GM23248 (cell line): Measurements from ENCODE around the gene LCNL1. TPM values are rescaled to one million over a fixed set of nuclear protein-coding genes. Genes with fewer than 3 reads are reported as not detected.

Experiments
- DNase-seq: peaks from one replicate; pipeline ENCODE4 v3.0.0-alpha.2; 2015
- H2AFZ ChIP-seq: fragments of 200-600 bp; sonication (generic); 2 replicates; pipeline ENCODE4 v1.6.1; 2016; ENCODE audit warnings: antibody characterized with exemption
- H3F3A ChIP-seq: fragments of 200-600 bp; sonication (generic); 2 replicates; pipeline ENCODE4 v1.6.1; 2016; ENCODE audit warnings: mild to moderate bottlenecking, antibody characterized with exemption, mixed run types; ENCODE audit not compliant: insufficient read depth
- H3K27ac ChIP-seq: fragments of 200-600 bp; sonication (generic); 2 replicates; pipeline ENCODE4 v1.5.1; 2016; ENCODE audit warnings: mild to moderate bottlenecking
- H3K27me3 ChIP-seq: fragments of 200-600 bp; sonication (generic); replicated peaks from 2 replicates; pipeline ENCODE4 v1.6.1; 2016; ENCODE audit warnings: mild to moderate bottlenecking; ENCODE audit not compliant: insufficient read depth
- H3K36me3 ChIP-seq: fragments of 200-600 bp; sonication (generic); 2 replicates; pipeline ENCODE4 v1.6.1; 2016; ENCODE audit warnings: low read depth, mild to moderate bottlenecking
- H3K4me1 ChIP-seq: fragments of 200-600 bp; sonication (generic); 2 replicates; pipeline ENCODE4 v1.6.1; 2016; ENCODE audit warnings: mild to moderate bottlenecking; ENCODE audit not compliant: insufficient read depth
- H3K4me2 ChIP-seq: fragments of 200-600 bp; sonication (generic); one replicate; pipeline ENCODE4 v1.6.1; 2016; ENCODE audit warnings: mild to moderate bottlenecking; ENCODE audit not compliant: unreplicated experiment
- H3K4me3 ChIP-seq: fragments of 200-600 bp; sonication (generic); 2 replicates; pipeline ENCODE4 v1.5.1; 2016; ENCODE audit warnings: mild to moderate bottlenecking
- H3K79me2 ChIP-seq: fragments of 200-600 bp; sonication (generic); 2 replicates; pipeline ENCODE4 v1.6.1; 2016; ENCODE audit warnings: mild to moderate bottlenecking; ENCODE audit not compliant: insufficient read depth
- H3K9ac ChIP-seq: fragments of 200-600 bp; sonication (generic); 2 replicates; pipeline ENCODE4 v1.6.1; 2016; ENCODE audit warnings: mild to moderate bottlenecking
- H3K9me2 ChIP-seq: fragments of 200-600 bp; sonication (generic); 2 replicates; pipeline ENCODE4 v1.6.1; 2016; ENCODE audit warnings: mixed run types, mild to moderate bottlenecking, moderate library complexity; ENCODE audit not compliant: insufficient read depth
- H3K9me3 ChIP-seq: fragments of 200-600 bp; sonication (generic); one replicate; pipeline ENCODE4 v1.6.1; 2017; ENCODE audit warnings: low read depth
- H4K20me1 ChIP-seq: fragments of 200-600 bp; sonication (generic); 2 replicates; pipeline ENCODE4 v1.6.0; 2016; ENCODE audit not compliant: insufficient read depth
- EZH2 ChIP-seq: fragments of 200-600 bp; sonication (generic); IDR thresholded peaks from 2 replicates; pipeline ENCODE4 v1.6.1; 2018; ENCODE audit warnings: antibody characterized with exemption, mild to moderate bottlenecking; ENCODE audit not compliant: insufficient read depth, poor library complexity, severe bottlenecking
- EZH2phosphoT487 ChIP-seq: fragments of 200-600 bp; sonication (generic); IDR thresholded peaks from 2 replicates; pipeline ENCODE4 v1.6.1; 2018; ENCODE audit warnings: antibody characterized with exemption, moderate library complexity, mild to moderate bottlenecking, low read depth; ENCODE audit not compliant: insufficient read depth
- WGBS, 2 experiments: methylation state at CpG; one replicate each; pipeline ENCODE4 v1.1.6; 2015 to 2017; ENCODE audit warnings: low lambda C conversion rate in 2 of 2, low coverage in 1 of 2; ENCODE audit errors: missing lambda C conversion rate in 2 of 2; 5-methylcytosine and 5-hydroxymethylcytosine counted together
- in situ Hi-C: fragments of 300-500 bp; cut with MboI; formaldehyde crosslinking; loops from 2 replicates; pipeline ENCODE4 v1.15.0; 2020
- polyA plus RNA-seq: library from polyadenylated mRNA; unstranded; fragments of >200 nt; fragmentation: Nextera tagmentation; extraction: Ambion mirVana; gene quantifications from 2 replicates; pipeline ENCODE4 v1.2.1, GENCODE V29; 2016
- total RNA-seq: library from RNA; depleted of rRNA; stranded (reverse); fragments of >200 nt; shearing (Covaris generic); gene quantifications from 2 replicates; pipeline ENCODE4 v1.2.3, GENCODE V29; 2014

The LCNL1 gene
- total and polyA plus RNA-seq, 2 experiments from 2014 or later = not detected

DNA sequence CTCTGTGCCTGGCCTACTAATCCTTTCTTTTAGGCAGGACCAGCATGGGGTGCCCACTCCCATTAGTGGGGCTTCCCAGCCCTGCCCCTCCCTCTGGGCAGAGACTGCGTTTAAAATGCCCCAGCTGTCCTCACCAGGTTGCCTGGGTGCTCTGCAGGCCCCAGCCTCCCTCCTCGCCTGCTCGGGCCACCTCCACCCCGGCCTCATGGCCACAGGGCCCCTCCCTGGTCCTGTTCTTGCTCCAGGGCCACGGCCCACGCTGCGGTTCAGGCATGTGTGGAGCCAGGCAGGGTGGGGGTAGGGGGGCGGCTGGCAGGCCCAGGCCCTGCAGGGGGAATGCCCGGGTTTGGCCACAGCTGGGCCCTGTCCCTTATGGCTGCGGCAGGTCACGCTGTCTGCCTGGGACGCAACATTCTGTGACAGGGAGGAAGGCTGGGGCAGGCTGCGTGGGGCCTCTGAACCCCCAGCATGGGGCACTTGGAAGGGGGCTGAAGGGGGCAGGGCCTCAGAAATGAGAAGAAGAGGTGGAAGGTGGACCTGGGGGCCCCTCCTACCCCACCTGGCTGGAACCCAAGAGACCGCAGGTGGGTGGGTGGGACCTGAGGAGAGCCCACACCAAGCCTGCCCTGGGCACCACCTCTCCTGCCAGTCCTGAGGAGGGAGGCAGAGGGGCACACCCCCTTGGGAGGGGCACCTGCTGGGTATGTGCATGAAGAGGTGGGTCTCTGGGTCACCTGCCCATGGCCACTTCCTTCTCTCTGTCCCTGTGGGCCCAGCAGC, 31.1 kb upstream of the LCNL1 start, which contains the start of gene LCN12:
TSS of gene LCN12 (plus strand) at position 733 of the 780 bp plus-strand sequence. CDS start 55 bp downstream, outside the sequence.
- DNase-seq = no peak
- H4K20me1 ChIP-seq = no peaks in the 10 kb centered on the region
- in situ Hi-C loops = no loop called here
- no peaks in the 10 kb centered on the region for H3K79me2 ChIP-seq
- no peaks in the 10 kb centered on the region; the same call in 1 of the 2 replicates for H3K27me3 ChIP-seq
- H3K9me2 ChIP-seq = no peaks in the 10 kb centered on the region
- no peaks in the 10 kb centered on the region for H3K36me3 ChIP-seq
- H3K4me2 ChIP-seq = no peak within 1 kb of the TSS
- no peak for TF ChIP-seq EZH2
- TF ChIP-seq EZH2phosphoT487 = no peak
- H3K9ac ChIP-seq = no peak within 1 kb of the TSS
- WGBS, 2 experiments = 75% methylated on average over 8 to 14 of the region's 14 CpGs
- no peaks in the 10 kb centered on the region for H3K4me1 ChIP-seq
- H3K9me3 ChIP-seq = no peaks in the 10 kb centered on the region
- no peaks in the 10 kb centered on the region for H3F3A ChIP-seq
- H3K4me3 ChIP-seq = no peak within 1 kb of the TSS
- no peak within 1 kb of the TSS for H2AFZ ChIP-seq
- no peak within 1 kb of the TSS for H3K27ac ChIP-seq

DNA sequence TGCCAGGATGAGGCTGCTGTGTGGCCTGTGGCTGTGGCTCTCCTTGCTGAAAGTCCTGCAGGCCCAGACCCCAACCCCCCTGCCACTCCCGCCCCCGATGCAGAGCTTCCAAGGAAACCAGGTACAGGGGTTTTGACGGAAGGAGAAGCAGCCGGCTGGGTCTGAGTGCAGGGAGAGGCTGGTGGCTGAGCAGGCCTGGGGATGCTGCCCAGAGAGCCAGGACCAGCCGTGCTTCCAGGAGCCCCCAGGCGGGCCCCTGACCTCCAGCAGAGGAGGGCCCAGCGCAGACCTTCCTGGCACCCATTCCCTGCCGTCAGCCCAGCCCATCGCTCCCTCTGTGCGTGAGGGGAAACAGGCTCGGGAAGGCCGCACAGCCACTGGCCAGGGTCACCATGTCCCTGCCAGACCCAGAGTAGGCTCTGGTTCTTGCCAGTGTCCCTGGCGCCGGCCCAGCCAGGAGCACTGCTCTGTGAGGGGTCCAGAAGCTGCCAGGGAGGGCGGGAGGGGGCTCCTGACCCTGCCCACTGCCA, 30.4 kb upstream of the LCNL1 start:
- Histone ChIP-seq H3K9me2 (no peaks in the 10 kb centered on the region), H3K9me3 (no peaks in the 10 kb centered on the region), H4K20me1 (no peaks in the 10 kb centered on the region), H3K4me3 (no peak overlapping the region), H3K4me1 (no peaks in the 10 kb centered on the region), H3K36me3 (no peaks in the 10 kb centered on the region), H2AFZ (no peak overlapping the region), H3K27ac (no peak overlapping the region), H3K27me3 (no peaks in the 10 kb centered on the region; the same call in 1 of the 2 replicates), H3K79me2 (no peaks in the 10 kb centered on the region), H3K4me2 (no peak overlapping the region), H3K9ac (no peak overlapping the region), H3F3A (no peaks in the 10 kb centered on the region)
- in situ Hi-C loops = no loop called here
- no peak for TF ChIP-seq EZH2phosphoT487
- no peak for TF ChIP-seq EZH2
- 55 to 59% methylated on average over 12 to 15 of the region's 15 CpGs for WGBS, 2 experiments
- no peak for DNase-seq

DNA sequence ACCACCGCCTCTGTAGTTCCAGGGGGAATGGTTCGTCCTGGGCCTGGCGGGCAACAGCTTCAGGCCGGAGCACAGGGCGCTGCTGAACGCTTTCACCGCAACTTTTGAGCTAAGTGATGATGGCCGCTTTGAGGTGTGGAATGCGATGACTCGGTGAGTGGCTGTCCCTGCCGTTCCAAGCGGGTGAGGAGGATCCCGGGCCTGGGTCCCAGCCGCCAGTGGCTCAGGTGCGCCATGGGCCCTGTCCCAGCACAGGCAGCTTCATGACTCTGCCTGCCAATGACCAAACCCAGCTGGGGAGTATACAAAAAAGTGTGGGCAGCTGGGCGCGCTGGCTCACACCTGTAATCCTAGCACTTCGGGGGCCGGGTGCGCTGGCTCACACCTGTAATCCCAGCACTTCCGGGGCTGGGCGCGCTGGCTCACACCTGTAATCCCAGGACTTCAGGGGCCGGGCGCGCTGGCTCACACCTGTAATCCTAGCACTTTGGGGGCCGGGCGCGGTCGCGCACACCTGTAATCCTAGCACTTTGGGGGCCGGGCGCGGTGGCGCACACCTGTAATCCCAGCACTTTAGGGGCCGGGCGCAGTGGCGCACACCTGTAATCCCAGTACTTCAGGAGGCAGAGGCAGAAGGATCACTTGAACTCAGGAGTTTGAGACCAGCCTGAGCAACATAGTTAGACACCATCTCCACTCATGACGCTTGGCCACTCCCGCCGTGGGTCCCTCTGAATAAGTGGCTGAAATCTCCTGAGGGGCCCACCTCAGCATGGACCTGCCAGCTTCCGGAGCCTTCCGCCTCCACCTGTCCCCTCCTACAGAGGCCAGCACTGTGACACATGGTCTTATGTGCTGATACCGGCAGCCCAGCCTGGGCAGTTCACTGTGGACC, 29.7 kb upstream of the LCNL1 start:
- no peak overlapping the region for H3K27ac ChIP-seq
- no peaks in the 10 kb centered on the region for H3K4me1 ChIP-seq
- in situ Hi-C loops = no loop called here
- no peaks in the 10 kb centered on the region for H3K9me2 ChIP-seq
- DNase-seq = no peak
- H3K9me3 ChIP-seq = no peaks in the 10 kb centered on the region
- H3K79me2 ChIP-seq = no peaks in the 10 kb centered on the region
- no peak overlapping the region for H3K4me3 ChIP-seq
- no peaks in the 10 kb centered on the region for H4K20me1 ChIP-seq
- no peaks in the 10 kb centered on the region for H3K36me3 ChIP-seq
- no peak overlapping the region for H3K9ac ChIP-seq
- H2AFZ ChIP-seq = no peak overlapping the region
- WGBS, 2 experiments = 82 to 83% methylated on average over 36 to 43 of the region's 44 CpGs
- H3K27me3 ChIP-seq = no peaks in the 10 kb centered on the region; the same call in 1 of the 2 replicates
- no peak overlapping the region for H3K4me2 ChIP-seq
- no peaks in the 10 kb centered on the region for H3F3A ChIP-seq
- TF ChIP-seq EZH2 (no peak), EZH2phosphoT487 (no peak)

DNA sequence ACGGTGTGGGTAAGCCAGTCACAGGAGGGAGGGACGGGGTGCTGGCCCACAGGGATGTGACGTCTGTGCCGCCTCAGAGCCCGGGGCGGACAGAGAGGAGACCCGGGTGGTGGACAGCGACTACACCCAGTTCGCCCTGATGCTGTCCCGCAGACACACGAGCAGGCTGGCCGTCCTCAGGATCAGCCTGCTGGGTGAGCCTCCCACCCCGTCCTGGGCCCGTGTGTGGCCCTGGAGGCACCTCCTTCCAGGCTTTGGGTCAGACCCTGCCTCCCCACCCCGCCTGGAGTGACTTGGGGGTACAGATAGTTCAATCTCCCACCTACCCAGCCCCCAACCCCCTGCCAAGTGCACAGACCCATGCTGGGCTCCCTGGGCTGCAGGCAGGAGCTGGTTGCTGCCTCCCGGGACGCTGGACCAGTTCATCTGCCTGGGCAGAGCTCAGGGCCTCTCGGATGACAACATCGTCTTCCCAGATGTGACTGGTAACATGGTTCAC, 29.0 kb upstream of the LCNL1 start:
- Histone ChIP-seq H3K9me2 (no peaks in the 10 kb centered on the region), H3F3A (no peaks in the 10 kb centered on the region), H3K9me3 (no peaks in the 10 kb centered on the region), H3K36me3 (no peaks in the 10 kb centered on the region), H2AFZ (no peak overlapping the region), H3K27ac (no peak overlapping the region), H3K4me1 (no peaks in the 10 kb centered on the region), H3K9ac (no peak overlapping the region), H3K4me2 (no peak overlapping the region), H3K27me3 (no peaks in the 10 kb centered on the region; the same call in 1 of the 2 replicates), H4K20me1 (no peaks in the 10 kb centered on the region), H3K79me2 (no peaks in the 10 kb centered on the region), H3K4me3 (no peak overlapping the region)
- 54 to 59% methylated on average over 18 to 19 of the region's 19 CpGs for WGBS, 2 experiments
- DNase-seq = no peak
- TF ChIP-seq EZH2 (no peak), EZH2phosphoT487 (no peak)
- in situ Hi-C loops = no loop called here
